A673 (cell line): ENCODE measurements around the gene SDSL. TPM values are rescaled to one million over a fixed set of nuclear protein-coding genes. Genes with fewer than 3 reads are reported as not detected.

Experiments
- BruUV-seq: library from RNA; stranded (reverse); fragments of 400-500 nt; replicated peaks from 2 replicates; lab custom pipeline; 2021; lab: Mats Ljungman, UMichigan
- CTCF ChIA-PET: fragments of 300-600 bp; sonication (Branson Sonifier 250); formaldehyde crosslinking; loops from one replicate; lab custom pipeline; 2022; ENCODE audit warnings: antibody characterized with exemption; lab: Charles Lee
- POLR2A ChIA-PET: fragments of 300-600 bp; sonication (Branson Sonifier 250); formaldehyde crosslinking; loops from one replicate; lab custom pipeline; 2022; ENCODE audit warnings: antibody characterized with exemption; ENCODE audit not compliant: low non-redundant PET; lab: Charles Lee
- DNase-seq: peaks from one replicate; pipeline ENCODE4 v3.0.0-alpha.2; 2015; ENCODE audit warnings: low spot score
- H3K27ac ChIP-seq: fragments of 200-600 bp; sonication (generic); 2 replicates; pipeline ENCODE4 v1.5.1; 2016; ENCODE audit warnings: mixed run types, low read depth, mild to moderate bottlenecking, mixed read lengths, antibody characterized with exemption, low read length; ENCODE audit not compliant: poor library complexity, severe bottlenecking
- H3K27me3 ChIP-seq: fragments of 200-600 bp; sonication (generic); replicated peaks from 2 replicates; pipeline ENCODE4 v1.6.1; 2017; ENCODE audit warnings: mixed run types, low read depth, mild to moderate bottlenecking, mixed read lengths, antibody characterized with exemption, low read length; ENCODE audit not compliant: insufficient read depth, poor library complexity
- H3K36me3 ChIP-seq: fragments of 200-600 bp; sonication (generic); 2 replicates; pipeline ENCODE4 v1.6.1; 2016; ENCODE audit warnings: mixed run types, mild to moderate bottlenecking, mixed read lengths, antibody characterized with exemption, low read length; ENCODE audit not compliant: insufficient read depth, poor library complexity, severe bottlenecking
- H3K4me1 ChIP-seq: fragments of 200-600 bp; sonication (generic); 2 replicates; pipeline ENCODE4 v1.6.1; 2017; ENCODE audit warnings: mixed run types, mild to moderate bottlenecking, mixed read lengths, antibody characterized with exemption, low read length; ENCODE audit not compliant: insufficient read depth, poor library complexity, severe bottlenecking
- H3K4me3 ChIP-seq: fragments of 200-600 bp; sonication (generic); 2 replicates; pipeline ENCODE4 v1.5.1; 2016; ENCODE audit warnings: low read depth, mixed run types, mild to moderate bottlenecking, mixed read lengths, low read length; ENCODE audit not compliant: poor library complexity, severe bottlenecking
- H3K9me3 ChIP-seq: fragments of 200-600 bp; sonication (generic); 2 replicates; pipeline ENCODE4 v1.6.1; 2016; ENCODE audit warnings: mixed run types, low read depth, mild to moderate bottlenecking, mixed read lengths, antibody characterized with exemption, low read length; ENCODE audit not compliant: poor library complexity, severe bottlenecking
- EZH2 ChIP-seq: fragments of 200-600 bp; sonication (generic); IDR thresholded peaks from 2 replicates; pipeline ENCODE4 v1.6.1; 2017; ENCODE audit warnings: borderline replicate concordance, low read depth, mild to moderate bottlenecking, mixed read lengths, antibody characterized with exemption, low read length; ENCODE audit not compliant: poor library complexity, severe bottlenecking
- intact Hi-C: fragments of 100-400 bp; cut with micrococcal nuclease; formaldehyde crosslinking; loops from one replicate; pipeline ENCODE4 v1.10.0; 2022; ENCODE audit not compliant: unreplicated experiment
- total RNA-seq: library from RNA; stranded (reverse); gene quantifications from 2 replicates; pipeline ENCODE4 v1.2.3, GENCODE V29; 2021
- TF ChIP-seq, protein P1 (sequence below): fragments of 300-800, 200-600 bp; sonication (generic); conservative IDR thresholded peaks from 2 replicates; pipeline ENCODE4 v1.5.1; 2017; ENCODE audit warnings: low read depth, mild to moderate bottlenecking, antibody characterized with exemption, low read length, moderate library complexity, mixed read lengths

SDSL gene
- total RNA-seq, 1 experiment from 2014 or later, result 0.37 TPM

DNA sequence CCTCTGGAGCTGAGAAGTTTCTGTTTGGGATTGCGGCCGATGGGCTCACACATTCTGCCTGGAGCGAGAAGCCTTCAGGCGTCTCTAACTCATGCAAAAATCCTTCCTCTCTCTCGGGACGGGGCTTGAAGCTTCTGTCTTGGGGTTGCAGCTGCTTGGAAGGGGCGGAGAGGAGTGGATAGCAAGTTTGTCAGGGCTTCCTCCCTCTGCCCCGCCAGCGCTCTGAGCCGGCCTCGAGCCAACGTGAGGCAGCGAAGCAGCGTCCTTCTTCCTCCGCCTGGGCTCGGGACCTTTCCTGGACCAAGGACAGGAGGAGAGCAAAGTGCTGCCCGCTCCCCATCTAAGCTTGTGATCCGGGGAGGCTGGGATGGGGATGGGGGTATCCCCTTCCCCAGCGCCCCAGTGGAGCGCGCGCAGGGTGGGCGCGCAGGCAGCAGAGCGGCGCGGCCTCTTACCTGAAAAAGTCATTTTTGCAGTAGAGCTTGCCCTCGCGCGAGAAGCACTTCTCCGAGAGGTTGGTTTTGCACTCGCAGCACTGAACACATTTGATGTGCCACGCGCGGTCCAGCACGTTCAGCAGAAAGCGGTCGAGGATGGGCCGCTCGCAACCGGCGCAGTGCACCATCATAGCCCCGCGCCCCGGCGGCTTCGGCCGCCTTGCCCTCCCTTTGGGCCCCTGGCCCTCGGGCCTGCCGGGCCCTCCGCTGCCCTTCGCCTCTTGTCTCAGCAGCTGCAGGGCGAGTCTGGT is 48.9 kb downstream of the SDSL start:
- intact Hi-C loops, result no loop called here
- DNase-seq, result no peak
- Histone ChIP-seq H3K4me1 (no peaks in the 10 kb centered on the region), H3K4me3 (no peak overlapping the region), H3K9me3 (no peaks in the 10 kb centered on the region), H3K27ac (no peak overlapping the region), H3K36me3 (no peaks in the 10 kb centered on the region), H3K27me3 (peaks cover 100% of the 10 kb centered on the region)
- TF ChIP-seq, protein P1, sequence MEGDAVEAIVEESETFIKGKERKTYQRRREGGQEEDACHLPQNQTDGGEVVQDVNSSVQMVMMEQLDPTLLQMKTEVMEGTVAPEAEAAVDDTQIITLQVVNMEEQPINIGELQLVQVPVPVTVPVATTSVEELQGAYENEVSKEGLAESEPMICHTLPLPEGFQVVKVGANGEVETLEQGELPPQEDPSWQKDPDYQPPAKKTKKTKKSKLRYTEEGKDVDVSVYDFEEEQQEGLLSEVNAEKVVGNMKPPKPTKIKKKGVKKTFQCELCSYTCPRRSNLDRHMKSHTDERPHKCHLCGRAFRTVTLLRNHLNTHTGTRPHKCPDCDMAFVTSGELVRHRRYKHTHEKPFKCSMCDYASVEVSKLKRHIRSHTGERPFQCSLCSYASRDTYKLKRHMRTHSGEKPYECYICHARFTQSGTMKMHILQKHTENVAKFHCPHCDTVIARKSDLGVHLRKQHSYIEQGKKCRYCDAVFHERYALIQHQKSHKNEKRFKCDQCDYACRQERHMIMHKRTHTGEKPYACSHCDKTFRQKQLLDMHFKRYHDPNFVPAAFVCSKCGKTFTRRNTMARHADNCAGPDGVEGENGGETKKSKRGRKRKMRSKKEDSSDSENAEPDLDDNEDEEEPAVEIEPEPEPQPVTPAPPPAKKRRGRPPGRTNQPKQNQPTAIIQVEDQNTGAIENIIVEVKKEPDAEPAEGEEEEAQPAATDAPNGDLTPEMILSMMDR, result no peak
- no peak for TF ChIP-seq EZH2
- ChIA-PET POLR2A (no interaction called here), CTCF (no interaction called here)
- no TSS peak for BruUV-seq

DNA sequence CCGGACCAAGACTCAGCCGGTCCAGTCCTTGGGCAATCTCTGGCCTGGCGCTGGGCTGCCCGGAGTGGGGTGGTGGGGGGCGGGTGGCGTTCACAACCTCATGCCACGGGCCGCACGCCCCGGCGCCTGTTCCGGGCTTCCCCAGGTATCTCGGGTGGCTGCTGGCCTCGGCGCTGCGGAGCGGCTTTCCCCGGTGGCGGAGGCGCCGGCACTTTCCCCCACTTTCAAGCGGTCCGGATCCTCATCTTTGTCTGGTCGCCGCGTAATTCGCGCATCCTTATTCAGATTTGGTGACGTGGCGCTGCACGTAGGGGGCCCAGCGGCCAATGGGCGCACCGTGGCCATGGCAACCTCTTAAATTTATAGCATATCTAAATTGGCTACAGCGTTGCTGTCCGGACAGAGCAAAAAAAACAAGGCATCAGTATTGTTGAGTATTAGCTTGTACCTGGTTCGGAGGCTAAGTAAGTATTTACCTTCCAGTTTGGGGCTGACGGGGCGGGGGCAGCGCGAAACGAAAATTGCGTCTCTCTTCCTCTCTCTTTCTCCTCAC is 49.5 kb downstream of the SDSL start, which contains the start of gene LHX5:
Gene LHX5, minus strand, starts transcription at position 253 of the 553 bp plus-strand sequence. CDS start 373 bp downstream, outside the sequence.
- Histone ChIP-seq H3K4me3 (no peak within 1 kb of the TSS), H3K9me3 (no peaks in the 10 kb centered on the region), H3K27ac (no peak within 1 kb of the TSS), H3K27me3 (peaks cover 99% of the 10 kb centered on the region), H3K4me1 (no peaks in the 10 kb centered on the region), H3K36me3 (no peaks in the 10 kb centered on the region)
- POLR2A ChIA-PET, result interaction anchor here (0.6 kb wide), 1 partner anchor 728 kb away, joined by 3 read pairs; no protein-coding TSS in a partner anchor
- BruUV-seq, result no TSS peak
- CTCF ChIA-PET, result no interaction called here
- intact Hi-C loops, result no loop called here
- TF ChIP-seq, protein P1, result no peak
- TF ChIP-seq EZH2, result peak; percentile 99
- DNase-seq, result no peak

DNA sequence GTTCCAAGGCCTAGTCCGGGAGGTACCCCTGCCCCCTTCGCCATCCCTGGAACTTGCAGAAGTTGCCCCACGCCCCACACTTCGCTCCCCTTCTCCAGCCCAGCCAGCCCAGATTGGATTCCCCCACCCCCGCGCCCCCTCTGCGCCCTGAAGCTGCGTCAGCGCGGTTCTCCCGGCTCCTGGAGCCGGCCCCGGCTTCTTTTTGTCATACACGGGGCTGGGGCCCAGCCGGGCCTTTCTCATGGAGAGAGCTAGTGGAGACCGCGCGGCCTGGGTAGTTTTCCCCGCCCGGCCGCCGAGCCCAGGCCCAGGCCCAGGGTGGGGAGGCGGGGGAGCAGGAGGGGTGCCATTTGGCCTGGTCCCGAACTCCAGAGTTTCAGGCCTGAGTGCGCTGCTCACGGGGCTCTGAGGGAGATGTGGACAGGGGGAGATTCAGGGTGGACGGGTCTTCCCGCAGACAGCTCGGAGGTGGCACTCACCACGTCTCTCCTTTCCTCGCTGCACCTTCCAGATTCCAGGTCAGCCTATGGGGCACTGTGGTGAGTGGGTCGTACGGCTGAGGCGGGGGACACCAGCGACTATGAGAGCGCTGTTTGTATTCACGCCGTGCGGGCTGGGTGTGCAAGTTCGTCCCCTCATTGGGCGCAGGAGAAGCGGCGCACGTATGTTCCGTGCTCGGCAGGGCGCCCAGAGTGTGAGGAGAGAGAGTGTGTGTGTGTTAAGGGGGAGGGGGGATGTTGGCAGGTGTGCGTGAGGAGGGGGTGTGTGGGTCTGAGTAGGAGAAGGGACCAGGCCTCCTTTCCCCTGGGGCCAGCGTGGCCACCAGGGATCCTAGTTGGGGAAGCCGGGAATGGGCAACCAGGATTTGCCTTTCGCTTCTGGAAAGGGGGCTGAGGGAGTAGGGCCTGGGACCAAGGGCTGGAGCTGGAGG is 50.3 kb downstream of the SDSL start:
- no peak for DNase-seq
- peaks cover 97% of the 10 kb centered on the region for H3K27me3 ChIP-seq
- BruUV-seq, result no TSS peak

More for the DNA sequence above, 50.3 kb downstream of the SDSL start:
- Histone ChIP-seq H3K9me3 (no peaks in the 10 kb centered on the region), H3K4me1 (no peaks in the 10 kb centered on the region), H3K27ac (no peak overlapping the region), H3K36me3 (no peaks in the 10 kb centered on the region), H3K4me3 (no peak overlapping the region)
- POLR2A ChIA-PET, result interaction anchor here (0.6 kb wide), 1 partner anchor 728 kb away, joined by 3 read pairs; no protein-coding TSS in a partner anchor
- CTCF ChIA-PET, result no interaction called here
- peak; percentile 64 for TF ChIP-seq EZH2
- TF ChIP-seq, protein P1, result no peak
- intact Hi-C loops, result no loop called here
